ENCODE results near the gene GNAZ. TPM values are rescaled to one million over a fixed set of nuclear protein-coding genes. Genes with fewer than 3 reads are reported as not detected.

The GNAZ gene
- total RNA-seq, 5 donors from 2014 or later (not counting 1 experiment from before 2014, with no cell fraction given): 0.70 to 1.4 (median 1.3) TPM

DNA sequence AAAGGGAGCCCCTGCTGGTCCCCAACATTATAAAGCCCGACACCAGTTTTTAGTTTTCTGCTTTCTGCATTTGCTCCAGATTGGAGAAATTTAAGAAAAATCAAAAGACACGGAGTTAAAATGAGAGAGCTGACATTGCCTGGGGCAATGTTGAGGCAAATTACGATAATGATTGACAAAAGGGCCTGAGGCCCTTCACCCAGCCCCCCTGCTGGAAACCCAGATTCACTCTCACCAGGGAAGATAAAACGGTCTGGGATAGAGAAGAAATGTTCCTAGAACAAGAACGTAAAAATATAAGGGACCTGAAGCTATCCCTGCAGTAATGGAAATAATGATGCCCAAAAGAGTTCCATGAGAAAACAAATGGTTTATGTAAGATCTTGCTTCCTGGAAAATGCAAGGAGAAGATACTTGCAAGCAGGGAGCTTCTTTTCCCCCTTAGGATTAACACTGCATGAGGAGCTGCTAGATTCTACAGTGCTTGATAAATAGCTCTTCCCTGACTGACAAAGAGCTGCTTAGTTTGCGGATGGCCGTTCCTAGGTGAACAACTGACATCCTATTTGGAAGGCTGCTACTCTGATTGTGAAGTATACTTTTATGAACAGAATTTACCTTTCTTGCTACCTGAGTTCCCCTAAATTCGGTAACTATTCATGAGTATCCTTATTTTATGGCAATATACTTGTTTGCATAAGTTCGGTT, 40.6 kb upstream of the GNAZ start:
- H3K27me3 Mint-ChIP-seq: peaks cover 1 to 5% of the 10 kb centered on the region in 2 donors
- DNase-seq (no peak), ATAC-seq (replicated peaks in 1 of 4) (no peak)
- H3K4me1 ChIP-seq (ENCODE audit: control insufficient read depth in 1 of 2, extremely low read depth in 1 of 2, insufficient read depth in 2 of 2, low read length in 2 of 2): no peaks in the 10 kb centered on the region
- CTCF ChIA-PET: no interaction called here
- H3K27me3 ChIP-seq (replicated peaks in 1 of 2; ENCODE audit: control insufficient read depth in 2 of 2, extremely low read depth in 1 of 2, insufficient read depth in 2 of 2, low read length in 1 of 2): peaks cover 0 to 9% of the 10 kb centered on the region in 2 experiments
- no peak overlapping the region for H3K4me3 Mint-ChIP-seq
- POLR2A ChIA-PET: no interaction called here
- no peaks in the 10 kb centered on the region for H3K36me3 Mint-ChIP-seq
- 64% methylated on average over 2 of the region's 9 CpGs for WGBS (ENCODE audit: insufficient coverage)
- H3K4me1 Mint-ChIP-seq: no peaks in the 10 kb centered on the region
- H3K4me3 ChIP-seq (ENCODE audit: control insufficient read depth in 1 of 2, extremely low read depth in 1 of 2, low read length in 1 of 2): no peak overlapping the region
- H3K27ac ChIP-seq (ENCODE audit: low read length): no peak overlapping the region
- H3K27ac Mint-ChIP-seq: no peak overlapping the region
- no peaks in the 10 kb centered on the region for H3K9me3 Mint-ChIP-seq
- H3K36me3 ChIP-seq (ENCODE audit: control insufficient read depth in 2 of 2, extremely low read depth in 1 of 2, insufficient read depth in 1 of 2, low read length in 1 of 2): no peaks in the 10 kb centered on the region
- H3K9me3 ChIP-seq: no peaks in the 10 kb centered on the region

DNA sequence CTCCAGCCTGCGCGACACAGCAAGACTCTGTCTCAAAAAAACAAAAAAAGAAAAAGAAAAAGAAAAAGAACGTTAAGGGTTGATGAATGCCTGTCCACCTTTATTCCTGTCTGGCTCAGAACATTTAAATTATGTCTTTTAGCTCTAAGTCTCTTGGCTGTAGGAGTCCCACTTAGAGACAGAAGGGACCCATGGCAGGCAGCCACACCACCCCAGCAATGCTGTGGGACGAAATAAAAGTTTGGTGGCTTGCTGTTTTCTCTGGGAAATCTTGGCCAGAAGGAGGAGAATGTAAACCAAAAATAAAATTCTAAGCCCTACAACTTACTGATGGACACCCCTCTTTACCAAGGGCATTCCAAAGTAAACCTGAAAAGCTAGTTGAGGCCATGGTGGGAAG, 38.9 kb upstream of the GNAZ start:
- Mint-ChIP-seq H3K27ac (no peak overlapping the region), H3K36me3 (no peaks in the 10 kb centered on the region), H3K4me1 (peaks cover 5 to 10% (median 8%) of the 10 kb centered on the region in 3 donors), H3K27me3 (peaks cover 3 to 5% of the 10 kb centered on the region in 2 donors), H3K9me3 (no peaks in the 10 kb centered on the region), H3K4me3 (no peak overlapping the region)
- Histone ChIP-seq H3K27ac (ENCODE audit: low read length) (no peak overlapping the region), H3K27me3 (replicated peaks in 1 of 2; ENCODE audit: control insufficient read depth in 2 of 2, extremely low read depth in 1 of 2, insufficient read depth in 2 of 2, low read length in 1 of 2) (peaks cover 0 to 9% of the 10 kb centered on the region in 2 experiments), H3K4me1 (ENCODE audit: control insufficient read depth in 1 of 2, extremely low read depth in 1 of 2, insufficient read depth in 2 of 2, low read length in 2 of 2) (peaks cover under 1 to 3% of the 10 kb centered on the region in 2 experiments), H3K9me3 (no peaks in the 10 kb centered on the region), H3K36me3 (ENCODE audit: control insufficient read depth in 2 of 2, extremely low read depth in 1 of 2, insufficient read depth in 1 of 2, low read length in 1 of 2) (no peaks in the 10 kb centered on the region), H3K4me3 (ENCODE audit: control insufficient read depth in 1 of 2, extremely low read depth in 1 of 2, low read length in 1 of 2) (no peak overlapping the region)
- CTCF ChIA-PET: no interaction called here
- DNase-seq (no peak), ATAC-seq (replicated peaks in 1 of 4) (no peak)
- POLR2A ChIA-PET: no interaction called here
- WGBS (ENCODE audit: insufficient coverage): no CpG with 5 or more reads among the region's 4 CpGs

DNA sequence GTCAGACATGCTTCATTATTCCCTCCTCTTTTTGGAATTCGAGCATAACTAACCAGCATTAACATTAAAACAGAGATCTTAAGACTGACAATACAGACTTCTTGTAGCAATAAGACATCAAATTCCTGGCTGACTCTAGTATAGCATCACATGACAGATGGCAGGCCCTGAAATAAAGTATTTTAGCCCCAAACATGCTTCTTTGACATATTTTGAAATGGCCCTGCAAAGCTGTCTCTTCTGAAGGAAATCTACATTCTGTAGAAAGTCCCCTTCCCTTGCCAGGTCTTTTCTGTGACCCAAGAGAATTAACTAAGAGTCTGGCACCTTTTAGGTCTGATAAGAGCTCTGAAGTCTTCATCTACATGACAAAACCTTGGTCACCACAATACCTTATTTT, 38.5 kb upstream of the GNAZ start:
- ChIA-PET POLR2A (no interaction called here), CTCF (no interaction called here)
- H3K27me3 Mint-ChIP-seq: peaks cover 4 to 7% of the 10 kb centered on the region in 2 donors
- peaks cover 9 to 14% (median 11%) of the 10 kb centered on the region in 3 donors for H3K4me1 Mint-ChIP-seq
- Histone ChIP-seq H3K4me3 (ENCODE audit: control insufficient read depth in 1 of 2, extremely low read depth in 1 of 2, low read length in 1 of 2) (no peak overlapping the region), H3K27me3 (replicated peaks in 1 of 2; ENCODE audit: control insufficient read depth in 2 of 2, extremely low read depth in 1 of 2, insufficient read depth in 2 of 2, low read length in 1 of 2) (peaks cover 0 to 6% of the 10 kb centered on the region in 2 experiments), H3K4me1 (ENCODE audit: control insufficient read depth in 1 of 2, extremely low read depth in 1 of 2, insufficient read depth in 2 of 2, low read length in 2 of 2) (peaks cover 4% of the 10 kb centered on the region in 2 experiments), H3K36me3 (ENCODE audit: control insufficient read depth in 2 of 2, extremely low read depth in 1 of 2, insufficient read depth in 1 of 2, low read length in 1 of 2) (no peaks in the 10 kb centered on the region), H3K27ac (ENCODE audit: low read length) (no peak overlapping the region), H3K9me3 (no peaks in the 10 kb centered on the region)
- no peak for ATAC-seq (replicated peaks in 1 of 4)
- H3K27ac Mint-ChIP-seq: no peak overlapping the region
- H3K36me3 Mint-ChIP-seq: no peaks in the 10 kb centered on the region
- H3K4me3 Mint-ChIP-seq: no peak overlapping the region
- WGBS (ENCODE audit: insufficient coverage): 83% methylated on average over 1 of the region's 1 CpG
- H3K9me3 Mint-ChIP-seq: no peaks in the 10 kb centered on the region
- DNase-seq: no peak

DNA sequence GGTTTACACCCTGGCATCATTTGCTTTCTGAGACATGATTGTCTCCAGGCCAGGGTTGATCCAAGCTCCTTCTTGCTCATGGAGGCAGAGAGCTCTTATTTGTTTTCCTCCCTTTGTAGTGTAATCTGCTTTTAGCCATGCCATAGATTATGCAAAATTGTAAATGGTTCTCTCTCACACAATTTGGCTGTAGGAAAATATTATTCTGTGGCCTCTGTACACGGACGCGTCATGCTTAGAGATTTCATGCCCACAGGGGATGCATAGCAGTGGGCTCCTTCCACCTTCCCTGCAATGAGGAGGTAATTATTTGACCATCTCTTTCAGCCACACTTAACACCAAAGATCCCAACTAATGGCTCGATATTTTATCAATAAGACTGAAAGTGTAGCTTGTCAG, 37.7 kb upstream of the GNAZ start:
- peaks cover 0 to 15% of the 10 kb centered on the region in 2 donors for H3K27me3 Mint-ChIP-seq
- ChIA-PET POLR2A (no interaction called here), CTCF (no interaction called here)
- H3K36me3 ChIP-seq (ENCODE audit: control insufficient read depth in 2 of 2, extremely low read depth in 1 of 2, insufficient read depth in 1 of 2, low read length in 1 of 2): no peaks in the 10 kb centered on the region
- H3K36me3 Mint-ChIP-seq: no peaks in the 10 kb centered on the region
- H3K4me3 Mint-ChIP-seq: no peak overlapping the region
- H3K4me1 Mint-ChIP-seq: peaks cover 9 to 15% (median 13%) of the 10 kb centered on the region in 3 donors
- no peaks in the 10 kb centered on the region for H3K9me3 Mint-ChIP-seq
- no CpG with 5 or more reads among the region's 4 CpGs for WGBS (ENCODE audit: insufficient coverage)
- H3K27ac ChIP-seq (ENCODE audit: low read length): no peak overlapping the region
- no peak overlapping the region for H3K4me3 ChIP-seq (ENCODE audit: control insufficient read depth in 1 of 2, extremely low read depth in 1 of 2, low read length in 1 of 2)
- no peak overlapping the region for H3K27ac Mint-ChIP-seq
- no peaks in the 10 kb centered on the region for H3K9me3 ChIP-seq
- peaks cover 6 to 8% of the 10 kb centered on the region in 2 experiments for H3K4me1 ChIP-seq (ENCODE audit: control insufficient read depth in 1 of 2, extremely low read depth in 1 of 2, insufficient read depth in 2 of 2, low read length in 2 of 2)
- ATAC-seq (replicated peaks in 1 of 4): no peak
- peaks cover 0 to 10% of the 10 kb centered on the region in 2 experiments for H3K27me3 ChIP-seq (replicated peaks in 1 of 2; ENCODE audit: control insufficient read depth in 2 of 2, extremely low read depth in 1 of 2, insufficient read depth in 2 of 2, low read length in 1 of 2)
- DNase-seq: no peak

DNA sequence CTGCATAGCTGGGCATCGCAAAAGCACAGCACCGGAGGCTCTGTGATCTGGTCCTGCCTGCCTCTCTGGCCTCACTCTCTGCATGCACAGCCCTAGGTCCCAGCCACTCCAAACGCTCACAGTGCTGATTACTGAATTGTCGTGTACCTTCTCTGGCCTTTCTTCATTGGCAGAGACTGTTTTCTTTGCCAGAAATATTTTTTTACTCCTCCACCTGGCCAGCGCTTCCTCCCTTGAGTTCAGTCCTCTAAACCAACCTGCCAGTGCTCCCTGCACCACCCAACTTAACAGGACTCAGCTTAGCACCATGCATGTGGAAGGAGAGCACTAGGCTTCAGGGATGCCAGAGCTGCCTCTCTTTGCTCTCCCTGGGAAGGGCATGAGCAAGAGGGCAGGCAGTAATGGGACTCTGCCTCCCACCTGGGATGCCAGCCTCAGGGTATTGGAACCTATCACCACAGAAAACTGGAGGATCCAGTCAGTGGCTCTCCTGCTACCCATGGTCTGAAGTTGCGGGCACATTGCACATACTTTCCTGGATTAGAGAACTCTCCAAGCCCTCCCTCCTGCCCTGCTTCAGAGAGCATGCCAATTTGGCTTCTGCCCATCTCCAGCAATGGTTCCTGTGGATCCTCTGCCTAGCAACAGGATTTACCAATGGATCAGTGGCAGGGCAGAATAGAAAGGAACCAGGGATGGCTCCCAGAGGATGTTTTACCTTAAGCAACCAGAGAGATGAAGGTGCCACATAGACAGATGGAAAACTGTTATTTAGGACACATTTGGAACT, 37.0 kb upstream of the GNAZ start:
- Histone ChIP-seq H3K4me1 (ENCODE audit: control insufficient read depth in 1 of 2, extremely low read depth in 1 of 2, insufficient read depth in 2 of 2, low read length in 2 of 2) (peaks cover 6 to 8% of the 10 kb centered on the region in 2 experiments), H3K27me3 (replicated peaks in 1 of 2; ENCODE audit: control insufficient read depth in 2 of 2, extremely low read depth in 1 of 2, insufficient read depth in 2 of 2, low read length in 1 of 2) (peaks cover 0 to 10% of the 10 kb centered on the region in 2 experiments), H3K27ac (ENCODE audit: low read length) (no peak overlapping the region), H3K36me3 (ENCODE audit: control insufficient read depth in 2 of 2, extremely low read depth in 1 of 2, insufficient read depth in 1 of 2, low read length in 1 of 2) (no peaks in the 10 kb centered on the region), H3K9me3 (no peaks in the 10 kb centered on the region), H3K4me3 (ENCODE audit: control insufficient read depth in 1 of 2, extremely low read depth in 1 of 2, low read length in 1 of 2) (no peak overlapping the region)
- no peaks in the 10 kb centered on the region for H3K9me3 Mint-ChIP-seq
- CTCF ChIA-PET: no interaction called here
- H3K27ac Mint-ChIP-seq: no peak overlapping the region
- DNase-seq (no peak), ATAC-seq (replicated peaks in 1 of 4) (no peak)
- H3K4me1 Mint-ChIP-seq: peaks cover 9 to 16% (median 15%) of the 10 kb centered on the region in 3 donors
- POLR2A ChIA-PET: no interaction called here
- WGBS (ENCODE audit: insufficient coverage): 92% methylated on average over 6 of the region's 6 CpGs
- H3K36me3 Mint-ChIP-seq: no peaks in the 10 kb centered on the region
- no peak overlapping the region for H3K4me3 Mint-ChIP-seq
- peaks cover 6 to 21% of the 10 kb centered on the region in 2 donors for H3K27me3 Mint-ChIP-seq

- ChIA-PET CTCF (no interaction called here), POLR2A (no interaction called here)
- Histone ChIP-seq H3K36me3 (ENCODE audit: control insufficient read depth in 2 of 2, extremely low read depth in 1 of 2, insufficient read depth in 1 of 2, low read length in 1 of 2) (no peaks in the 10 kb centered on the region), H3K9me3 (no peaks in the 10 kb centered on the region), H3K27ac (ENCODE audit: low read length) (no peak overlapping the region), H3K4me3 (ENCODE audit: control insufficient read depth in 1 of 2, extremely low read depth in 1 of 2, low read length in 1 of 2) (no peak overlapping the region), H3K27me3 (replicated peaks in 1 of 2; ENCODE audit: control insufficient read depth in 2 of 2, extremely low read depth in 1 of 2, insufficient read depth in 2 of 2, low read length in 1 of 2) (peaks cover 0 to 12% of the 10 kb centered on the region in 2 experiments), H3K4me1 (ENCODE audit: control insufficient read depth in 1 of 2, extremely low read depth in 1 of 2, insufficient read depth in 2 of 2, low read length in 2 of 2) (peaks cover 6 to 8% of the 10 kb centered on the region in 2 experiments)
- WGBS (ENCODE audit: insufficient coverage): 88% methylated on average over 4 of the region's 10 CpGs
- H3K27ac Mint-ChIP-seq: no peak overlapping the region
- no peak overlapping the region for H3K4me3 Mint-ChIP-seq
- no peaks in the 10 kb centered on the region for H3K36me3 Mint-ChIP-seq
- H3K27me3 Mint-ChIP-seq: peaks cover 10 to 23% of the 10 kb centered on the region in 2 donors
- DNase-seq (no peak), ATAC-seq (replicated peaks in 1 of 4) (no peak)
- H3K9me3 Mint-ChIP-seq: no peaks in the 10 kb centered on the region
- H3K4me1 Mint-ChIP-seq: peaks cover 9 to 16% (median 15%) of the 10 kb centered on the region in 3 donors
Measured at GRCh38 chr22:23034621-23035556, 35.4 kb upstream of the GNAZ start.
